ENCODE data around the gene SATL1.
"Not testable (repeated sequence)": the region's sequence is repeated elsewhere in the genome, so short reads cannot be mapped to it uniquely, and the experiment has no call there.

Gene SATL1

DNA sequence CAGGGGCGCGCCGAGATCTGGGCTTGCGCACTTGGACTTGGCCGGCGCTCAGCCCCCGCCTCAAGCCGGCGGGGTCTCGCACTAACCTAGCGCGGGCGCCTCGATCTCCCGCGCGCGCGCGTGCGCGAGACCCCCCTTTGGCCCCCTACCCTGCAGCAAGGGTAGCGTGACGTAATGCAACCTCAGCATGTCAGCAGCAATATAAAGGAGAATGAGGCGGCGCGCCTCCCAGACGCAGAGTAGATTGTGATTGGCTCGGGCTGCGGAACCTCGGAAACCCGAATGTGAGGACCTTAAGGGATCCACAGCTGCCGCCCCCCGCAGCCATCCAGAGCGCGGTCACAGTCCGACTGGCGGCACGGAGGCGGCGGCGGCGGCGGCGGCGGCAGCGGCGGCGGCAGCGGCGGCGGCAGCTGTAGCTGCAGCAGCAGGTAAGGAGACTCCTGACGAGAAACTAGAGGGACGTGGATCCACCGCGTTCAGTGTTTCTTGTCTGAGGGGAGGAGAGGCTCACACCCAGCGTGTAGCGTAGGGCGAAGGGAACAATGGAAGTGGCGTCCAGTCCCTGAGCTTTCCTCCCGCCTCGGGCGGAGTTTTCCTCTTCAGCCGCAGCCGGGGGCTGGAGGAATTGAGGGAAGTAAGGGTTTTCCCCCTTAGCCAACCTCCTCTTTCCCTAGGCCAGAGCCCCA is at the start of gene SATL1, which contains the start of gene ZNF711:
SATL1 (minus strand) TSS at position 19 of the 689 bp plus-strand sequence. CDS start 134,811 bp downstream, outside the sequence.
ZNF711 (plus strand) TSS at position 231 of the 689 bp plus-strand sequence. CDS start 3,582 bp downstream, outside the sequence.
- DNase-seq (ENCODE audit: low read depth) = no peak

DNA sequence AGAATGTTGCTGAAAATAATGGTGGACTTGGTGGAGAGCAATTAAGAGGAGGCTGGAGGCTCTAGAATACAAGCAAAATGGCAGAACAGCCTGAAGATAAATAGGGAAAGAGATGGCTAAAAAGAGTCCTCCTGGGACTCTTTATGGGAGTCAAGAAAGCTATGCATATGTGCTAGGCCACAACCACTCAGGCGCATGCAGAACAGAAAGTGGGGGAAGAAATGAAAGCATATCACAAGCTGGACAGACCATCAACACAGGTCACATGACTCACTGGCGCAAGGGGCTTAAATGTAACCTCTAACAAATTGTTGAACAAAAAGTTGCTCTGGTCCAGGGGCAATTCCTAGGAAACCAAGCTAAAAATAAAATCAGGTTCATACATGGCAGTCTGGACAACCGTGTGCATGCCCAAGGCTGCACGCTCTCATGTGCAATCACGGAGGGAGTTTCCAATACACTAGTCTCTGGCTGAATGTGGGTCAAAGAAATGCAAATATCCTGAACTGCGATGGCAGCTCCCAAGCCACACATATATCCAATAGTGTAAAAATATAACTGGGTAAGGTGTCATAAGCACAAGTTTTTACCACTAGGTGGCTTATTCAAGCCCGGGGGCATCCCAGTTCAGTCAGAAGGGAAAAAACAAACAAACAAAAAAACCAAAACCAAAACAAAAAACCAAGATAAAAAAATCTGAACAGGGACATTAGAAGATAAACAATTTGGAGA is 45.6 kb upstream of the SATL1 start:
- DNase-seq (ENCODE audit: low read depth) = no peak

DNA sequence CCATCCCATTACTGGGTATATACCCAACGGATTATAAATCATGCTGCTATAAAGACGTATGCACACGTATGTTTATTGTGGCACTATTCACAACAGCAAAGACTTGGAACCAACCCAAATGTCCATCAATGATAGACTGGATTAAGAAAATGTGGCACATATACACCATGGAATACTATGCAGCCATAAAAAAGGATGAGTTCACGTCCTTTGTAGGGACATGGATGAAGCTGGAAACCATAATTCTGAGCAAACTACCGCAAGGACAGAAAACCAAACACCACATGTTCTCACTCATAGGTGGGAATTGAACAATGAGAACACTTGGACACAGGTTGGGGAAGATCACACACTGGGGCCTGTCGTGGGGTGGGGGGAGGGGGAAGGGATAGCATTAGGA is 41.7 kb upstream of the SATL1 start:
- not testable (repeated sequence) for DNase-seq (ENCODE audit: low read depth)

DNA sequence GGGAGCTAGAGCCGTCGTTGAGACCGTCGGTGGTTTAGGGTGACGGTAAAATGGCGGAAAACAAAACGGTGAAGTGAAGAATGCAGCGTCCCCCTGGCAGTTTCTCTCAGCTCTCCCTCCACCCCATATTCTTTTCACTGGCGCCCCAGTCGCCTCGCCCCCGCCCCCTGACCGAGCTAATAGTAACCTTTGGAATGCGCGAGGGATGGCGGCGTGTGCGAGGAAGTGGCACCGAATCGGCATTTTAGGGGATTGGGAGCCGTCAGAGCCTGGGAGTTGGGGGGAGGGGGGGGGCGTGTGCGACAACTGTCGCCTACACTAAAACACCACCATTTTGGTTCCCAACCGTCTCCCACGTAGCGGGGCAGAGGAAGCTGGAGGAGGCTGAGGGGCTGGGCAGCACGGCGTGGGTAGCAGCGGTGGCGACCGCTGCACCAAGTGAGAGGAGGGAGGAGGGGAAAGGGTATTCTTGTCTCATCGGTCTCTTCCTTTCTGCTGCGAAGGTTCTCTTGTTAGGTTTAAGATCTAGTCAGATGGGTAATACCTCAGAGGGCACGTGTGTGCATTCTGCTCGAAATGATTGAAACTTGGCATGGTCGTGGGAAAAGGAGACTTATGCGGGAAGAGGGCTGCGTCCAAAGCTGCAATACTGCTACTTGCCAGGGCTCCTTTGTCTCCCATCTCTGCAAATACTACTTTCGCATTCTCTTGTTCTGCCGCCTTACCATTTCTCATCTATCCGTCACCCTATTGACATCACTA is 1.1 kb upstream of the SATL1 start:
- DNase-seq (ENCODE audit: low read depth) = no peak

GRCh38 chrX:85243155-85243554 is 424 bp downstream of the SATL1 start:
- no peak for DNase-seq (ENCODE audit: low read depth)

DNA sequence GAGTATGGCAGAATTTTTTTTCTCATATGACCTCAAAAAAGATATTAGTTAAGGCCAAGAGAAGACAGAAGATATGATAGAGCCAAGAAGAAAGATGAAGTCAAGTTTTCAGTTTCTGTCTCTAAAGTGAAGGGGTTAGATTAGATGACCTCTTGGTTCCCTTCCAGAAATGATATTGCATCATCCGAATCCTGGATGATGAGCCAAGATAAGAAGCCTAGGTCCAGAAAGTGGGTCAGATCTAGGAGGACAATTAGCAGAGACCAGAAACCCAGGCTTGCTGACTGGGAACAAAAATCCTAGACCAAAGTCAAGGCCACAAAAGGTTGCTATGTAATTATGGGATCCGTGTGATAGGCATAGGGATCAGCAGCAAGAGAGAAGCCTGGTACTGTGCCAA is 20.2 kb downstream of the SATL1 start:
- no peak for DNase-seq (ENCODE audit: low read depth)

- no peak for DNase-seq (ENCODE audit: low read depth)
Measured at GRCh38 chrX:85221361-85221760, 22.2 kb downstream of the SATL1 start.

GRCh38 chrX:85215946-85216345 is 27.6 kb downstream of the SATL1 start:
- no peak for DNase-seq (ENCODE audit: low read depth)

- no peak for DNase-seq (ENCODE audit: low read depth)
Measured at GRCh38 chrX:85213792-85214530, 29.6 kb downstream of the SATL1 start.

GRCh38 chrX:85203461-85203970 is 40.1 kb downstream of the SATL1 start:
- DNase-seq (ENCODE audit: low read depth) = no peak

- DNase-seq (ENCODE audit: low read depth) = no peak
Measured at GRCh38 chrX:85196319-85196718, 47.3 kb downstream of the SATL1 start.

DNA sequence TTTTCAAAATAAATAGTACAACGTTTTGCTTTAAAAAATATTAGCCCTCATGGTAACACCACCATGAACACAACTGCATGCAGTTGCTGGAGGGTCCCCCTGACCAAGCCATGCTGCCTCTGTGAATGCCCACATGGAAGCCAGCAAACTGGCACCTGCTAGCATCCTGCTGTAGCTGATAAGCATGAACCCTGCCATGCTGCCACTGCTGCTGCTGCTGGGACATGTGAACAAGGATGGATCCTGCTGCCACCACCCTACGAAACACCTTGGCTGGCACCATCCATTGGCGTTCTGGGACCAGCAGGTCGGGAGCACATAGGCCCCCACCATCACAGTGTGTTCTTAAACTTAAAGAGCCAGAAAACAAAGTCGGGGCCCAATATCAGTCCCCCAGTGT is 83.9 kb downstream of the SATL1 start:
- no peak for DNase-seq (ENCODE audit: low read depth)

- DNase-seq (ENCODE audit: low read depth) = no peak
Measured at GRCh38 chrX:85140964-85141363, 102.6 kb downstream of the SATL1 start.

- no peak for DNase-seq (ENCODE audit: low read depth)
Measured at GRCh38 chrX:85139422-85139821, 104.2 kb downstream of the SATL1 start.

DNA sequence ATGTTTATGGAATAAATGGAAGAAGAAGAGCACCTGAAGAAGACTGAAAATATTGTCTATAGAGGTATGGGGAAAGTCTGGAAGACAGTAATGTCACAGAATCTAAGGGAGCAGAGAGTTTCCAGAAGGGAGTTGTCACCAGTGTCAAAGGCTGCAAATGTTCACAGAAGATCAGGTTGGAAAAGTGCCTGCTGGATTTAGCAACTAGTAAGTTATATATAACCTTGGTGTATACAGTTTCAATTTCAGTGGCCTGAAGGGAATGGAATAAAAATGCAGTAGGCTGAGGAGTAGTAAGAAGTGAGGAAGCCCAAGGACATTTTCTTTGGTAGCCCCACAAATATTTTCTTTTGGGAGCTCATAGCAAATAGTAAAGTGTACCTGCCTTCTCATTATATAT is 107.2 kb downstream of the SATL1 start:
- DNase-seq (ENCODE audit: low read depth) = no peak

DNA sequence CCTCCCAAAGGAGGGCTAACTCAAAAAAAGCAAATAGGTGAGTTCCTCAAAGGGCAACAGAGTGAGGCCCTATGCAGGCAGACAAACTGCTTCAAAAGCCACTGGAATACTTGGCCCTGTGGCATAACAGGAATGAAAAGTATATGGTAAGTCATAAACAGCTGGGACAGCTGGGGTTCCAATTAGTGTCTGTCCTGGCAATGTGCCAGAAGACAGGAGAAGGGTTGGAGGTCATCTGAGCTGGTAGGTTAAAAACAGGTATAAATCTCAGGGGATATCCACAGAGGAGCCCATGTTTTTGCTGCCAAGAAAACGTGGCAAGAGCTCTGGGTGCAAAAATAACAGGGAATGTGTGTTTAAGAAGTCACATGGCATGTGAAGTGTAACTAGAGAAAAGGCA is 128.3 kb downstream of the SATL1 start:
- no peak for DNase-seq (ENCODE audit: low read depth)

GRCh38 chrX:85114776-85115175 is 128.8 kb downstream of the SATL1 start:
- no peak for DNase-seq (ENCODE audit: low read depth)

DNA sequence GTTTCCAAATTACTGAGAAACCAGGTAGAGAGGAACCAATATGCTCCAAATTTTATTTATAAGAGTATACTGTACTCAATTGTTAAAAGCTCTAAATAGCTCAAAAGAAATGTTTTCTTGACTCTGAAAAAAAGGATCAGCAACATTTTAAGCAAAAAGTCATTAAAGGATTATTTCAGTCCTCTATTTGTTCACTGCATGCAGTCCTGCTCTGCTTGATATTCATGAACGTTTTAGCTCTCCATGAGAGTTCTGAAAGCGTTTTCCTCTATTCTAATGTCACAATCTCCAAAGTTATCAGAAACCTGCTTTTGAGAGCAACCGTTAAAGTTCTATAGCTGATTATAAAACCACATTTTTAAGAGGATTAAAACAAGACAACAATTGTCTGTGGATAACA is 129.4 kb downstream of the SATL1 start:
- DNase-seq (ENCODE audit: low read depth) = no peak

DNA sequence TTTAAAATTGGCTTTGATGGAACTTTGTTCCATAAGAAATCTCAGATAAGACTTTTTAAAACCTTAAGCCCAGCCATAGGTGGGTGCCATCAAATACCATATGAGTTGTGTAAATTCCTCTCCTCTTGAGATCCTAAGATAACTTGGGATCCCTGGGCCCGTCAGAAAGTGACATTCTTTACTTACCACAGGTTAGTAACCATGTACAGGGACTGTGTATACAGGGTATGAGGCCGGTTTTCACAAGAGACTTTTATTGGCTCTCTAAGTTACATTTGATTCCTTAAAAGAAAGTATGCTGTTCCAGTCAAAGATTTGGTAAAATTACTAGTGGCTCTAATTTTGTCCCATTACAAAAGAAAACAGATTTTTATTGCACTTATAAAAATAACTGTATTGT is 129.8 kb downstream of the SATL1 start:
- no peak for DNase-seq (ENCODE audit: low read depth)

- no peak for DNase-seq (ENCODE audit: low read depth)
Measured at GRCh38 chrX:85112293-85112692, 131.3 kb downstream of the SATL1 start.

DNA sequence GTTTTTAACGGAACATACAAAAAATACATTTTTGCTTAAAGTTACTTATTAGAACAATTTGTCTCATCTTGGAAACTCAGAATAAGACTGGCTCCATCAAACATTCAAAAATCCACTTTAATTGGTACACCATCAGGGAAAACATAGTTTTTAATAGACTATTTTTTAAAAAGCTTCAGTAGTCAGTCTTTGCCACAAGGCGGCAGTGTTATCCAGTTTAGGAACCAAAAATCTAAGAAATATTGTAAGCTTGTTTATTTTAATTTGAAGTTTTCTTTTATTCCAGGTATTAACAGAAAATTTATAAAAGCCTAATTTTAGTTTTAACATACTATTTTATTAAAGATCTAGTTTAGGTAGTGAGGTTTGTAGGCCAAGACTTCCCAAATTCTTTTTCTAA is 132.2 kb downstream of the SATL1 start:
- DNase-seq (ENCODE audit: low read depth) = no peak

GRCh38 chrX:85109235-85109634 is 134.3 kb downstream of the SATL1 start:
- DNase-seq (ENCODE audit: low read depth) = no peak
